GM19043 (cell line): Measurements from ENCODE around the gene RGP1.

ENCODE experiments used
- ATAC-seq: cut with Tn5 transposase; IDR thresholded peaks from one replicate; pipeline ENCODE4 v1.9.1; 2021; ENCODE audit warnings: low read depth; ENCODE audit not compliant: unreplicated experiment

The RGP1 gene

DNA sequence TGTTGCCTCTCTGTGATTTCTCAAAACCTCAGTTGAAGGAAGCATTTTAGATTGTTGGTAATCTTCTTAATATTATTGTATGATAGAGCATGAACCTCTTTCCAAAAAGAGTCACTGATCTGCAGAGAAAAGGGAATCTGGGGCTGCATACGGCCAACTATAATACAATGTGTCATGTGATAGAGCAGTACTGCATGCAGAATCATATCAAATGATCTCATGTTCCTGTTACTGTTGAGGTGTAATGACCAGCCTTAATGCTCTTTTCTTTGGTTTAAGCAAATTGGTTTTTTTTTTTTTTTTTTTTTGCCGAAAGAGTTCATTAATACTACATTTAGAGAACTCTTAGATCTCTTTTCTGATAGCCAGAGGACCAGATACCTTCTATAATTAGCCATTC, 17.9 kb downstream of the RGP1 start:
- ATAC-seq = no peak

GRCh38 chr9:35767458-35767857, 18.4 kb downstream of the RGP1 start:
- no peak for ATAC-seq

DNA sequence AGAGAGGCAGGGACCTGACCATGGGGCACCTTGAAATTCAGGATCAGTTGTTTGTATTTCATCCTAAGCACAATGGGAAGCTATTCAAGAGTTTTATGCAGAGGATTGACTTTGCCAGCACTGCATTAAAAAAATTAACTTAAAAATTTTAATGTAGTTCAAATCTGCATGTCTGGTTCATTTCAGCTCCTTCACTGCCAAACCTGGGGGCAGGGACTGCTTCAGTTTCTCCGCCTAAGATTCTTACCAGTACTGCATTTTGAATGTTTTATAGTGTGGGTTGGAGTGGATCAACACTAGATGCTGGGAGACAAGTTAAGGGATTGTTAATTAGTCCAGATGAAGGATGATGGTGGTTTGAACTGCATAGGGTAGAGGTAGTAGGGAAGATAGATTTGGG, 20.7 kb downstream of the RGP1 start:
- no peak for ATAC-seq

GRCh38 chr9:35771075-35771433, 22.0 kb downstream of the RGP1 start:
- no peak for ATAC-seq

- ATAC-seq = no peak
Observed at GRCh38 chr9:35771534-35771933, 22.4 kb downstream of the RGP1 start.

- ATAC-seq = no peak
Observed at GRCh38 chr9:35771943-35772342, 22.9 kb downstream of the RGP1 start.

DNA sequence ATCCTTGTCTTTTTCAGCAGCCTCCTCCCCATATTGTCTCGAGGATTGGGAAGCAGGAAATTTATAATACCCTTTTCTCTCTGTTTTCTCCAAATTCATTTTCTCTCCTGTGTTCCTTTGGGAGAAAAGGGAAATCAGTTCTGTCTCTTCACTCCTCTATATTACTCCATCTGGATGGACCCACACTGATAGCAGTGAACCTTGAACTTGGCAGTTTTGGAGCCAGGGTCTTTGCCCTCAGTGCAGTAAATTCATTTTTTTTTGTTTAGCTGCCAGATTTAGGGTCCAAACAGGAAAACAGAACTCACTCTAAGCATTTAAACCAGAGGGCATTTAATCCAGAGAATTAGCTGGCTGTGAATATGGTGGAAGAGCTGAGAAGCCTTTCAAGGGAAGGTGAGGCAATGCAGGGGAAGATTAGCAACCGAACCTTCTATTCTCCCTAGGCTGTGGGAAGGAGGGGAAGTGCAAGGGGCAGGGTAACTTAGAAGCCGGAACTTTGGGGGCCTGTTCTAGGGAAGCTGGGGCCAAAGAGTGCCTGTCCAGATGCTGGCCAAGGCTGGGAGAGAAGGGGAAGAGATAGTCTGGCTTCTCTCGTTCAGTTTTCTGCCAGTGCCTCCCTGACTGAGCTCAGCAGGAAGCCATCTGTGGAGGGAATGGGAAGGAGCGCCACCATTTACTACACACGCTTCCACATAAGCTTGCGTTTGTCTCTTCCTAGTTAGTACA, 26.0 kb downstream of the RGP1 start:
- ATAC-seq = no peak

DNA sequence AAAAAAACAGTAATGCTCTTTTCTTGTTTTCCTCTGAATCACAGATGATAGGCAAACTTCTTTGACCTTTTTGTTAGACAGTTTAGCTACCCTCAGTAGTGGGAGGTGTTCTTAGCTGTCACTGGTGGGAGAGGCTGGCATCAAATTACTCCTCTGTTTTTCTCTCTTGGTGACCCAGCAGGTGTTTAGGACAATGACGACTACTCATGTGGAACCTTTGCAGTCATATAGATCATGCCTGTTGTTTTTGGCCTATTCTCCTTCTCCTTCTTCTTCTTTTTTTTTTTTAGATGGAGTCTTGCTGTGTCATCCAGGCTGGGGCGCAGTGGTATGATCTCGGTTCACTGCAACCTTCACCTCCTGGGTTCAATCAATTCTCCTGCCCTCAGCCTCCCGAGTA, 26.9 kb downstream of the RGP1 start:
- ATAC-seq = no peak

- ATAC-seq = no peak
Observed at GRCh38 chr9:35778496-35778895, 29.4 kb downstream of the RGP1 start.

DNA sequence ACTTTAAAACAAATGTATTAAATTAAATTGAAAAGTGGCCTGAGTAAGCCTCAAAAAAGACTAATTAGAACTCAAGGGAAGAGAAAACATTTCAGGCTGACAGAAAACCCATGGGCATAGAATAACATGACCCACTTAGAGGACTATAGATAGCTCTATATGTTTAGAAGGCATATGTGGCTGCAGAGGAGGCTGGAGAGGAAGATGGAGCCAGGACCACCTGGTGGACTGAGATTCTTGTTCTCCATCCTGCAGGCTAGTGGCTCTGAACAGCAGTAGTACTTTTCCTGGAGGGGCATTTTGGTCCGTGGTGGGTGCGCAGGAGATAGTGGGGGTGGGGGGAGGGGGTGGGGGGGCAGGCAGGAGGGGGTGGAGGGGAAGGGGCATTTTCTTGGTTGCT, 32.0 kb downstream of the RGP1 start:
- ATAC-seq = no peak

DNA sequence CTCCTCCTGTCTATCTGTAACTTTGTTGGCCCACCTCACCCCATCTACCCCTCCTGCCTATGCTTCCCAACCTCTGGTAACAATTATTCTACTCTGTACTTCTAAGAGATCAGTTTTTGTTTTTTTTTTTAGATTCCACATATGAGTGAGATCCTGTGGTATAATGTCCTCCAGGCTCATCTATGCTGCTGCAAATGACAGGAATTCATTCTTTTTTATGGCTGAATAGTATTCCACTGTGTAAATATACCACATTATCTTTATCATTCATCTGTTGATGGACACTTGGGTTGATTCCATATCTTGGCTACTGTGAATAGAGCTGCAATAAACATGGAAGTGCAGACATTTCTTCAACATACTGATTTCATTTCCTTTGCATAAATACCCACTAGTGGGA, 34.3 kb downstream of the RGP1 start:
- no peak for ATAC-seq

GRCh38 chr9:35789541-35789940, 40.5 kb downstream of the RGP1 start:
- ATAC-seq = no peak

- no peak for ATAC-seq
Observed at GRCh38 chr9:35790025-35790384, 40.9 kb downstream of the RGP1 start.

GRCh38 chr9:35790385-35791296, 41.6 kb downstream of the RGP1 start:
- ATAC-seq = no peak

GRCh38 chr9:35791297-35791921, 42.3 kb downstream of the RGP1 start, which contains the start of gene NPR2:
Gene NPR2, plus strand, starts transcription at chr9:35791591. Its CDS starts 818 bp downstream, at chr9:35792409.
- ATAC-seq = no peak

DNA sequence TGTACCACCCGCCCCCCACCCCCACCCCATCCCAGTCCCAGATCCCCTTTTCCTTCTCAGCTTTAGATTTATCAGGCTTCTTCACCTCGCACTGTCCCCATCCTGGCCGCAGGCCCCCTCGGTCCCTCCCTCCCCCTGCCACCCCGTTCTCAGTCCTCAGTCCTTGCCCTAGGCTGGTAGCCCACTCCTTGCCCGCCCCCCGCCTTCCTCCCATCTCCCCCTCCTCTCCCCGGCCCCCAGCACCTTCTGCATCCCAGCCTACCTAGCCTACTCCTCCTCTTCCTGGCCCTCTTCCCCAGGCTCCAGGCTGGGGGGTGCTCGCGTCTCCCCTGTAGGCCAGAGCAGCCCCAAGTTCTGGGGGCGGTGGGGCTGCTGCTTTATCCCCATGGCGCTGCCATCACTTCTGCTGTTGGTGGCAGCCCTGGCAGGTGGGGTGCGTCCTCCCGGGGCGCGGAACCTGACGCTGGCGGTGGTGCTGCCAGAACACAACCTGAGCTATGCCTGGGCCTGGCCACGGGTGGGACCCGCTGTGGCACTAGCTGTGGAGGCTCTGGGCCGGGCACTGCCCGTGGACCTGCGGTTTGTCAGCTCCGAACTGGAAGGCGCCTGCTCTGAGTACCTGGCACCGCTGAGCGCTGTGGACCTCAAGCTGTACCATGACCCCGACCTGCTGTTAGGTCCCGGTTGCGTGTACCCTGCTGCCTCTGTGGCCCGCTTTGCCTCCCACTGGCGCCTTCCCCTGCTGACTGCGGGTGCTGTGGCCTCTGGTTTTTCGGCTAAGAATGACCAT, 43.1 kb downstream of the RGP1 start:
- ATAC-seq = no peak

DNA sequence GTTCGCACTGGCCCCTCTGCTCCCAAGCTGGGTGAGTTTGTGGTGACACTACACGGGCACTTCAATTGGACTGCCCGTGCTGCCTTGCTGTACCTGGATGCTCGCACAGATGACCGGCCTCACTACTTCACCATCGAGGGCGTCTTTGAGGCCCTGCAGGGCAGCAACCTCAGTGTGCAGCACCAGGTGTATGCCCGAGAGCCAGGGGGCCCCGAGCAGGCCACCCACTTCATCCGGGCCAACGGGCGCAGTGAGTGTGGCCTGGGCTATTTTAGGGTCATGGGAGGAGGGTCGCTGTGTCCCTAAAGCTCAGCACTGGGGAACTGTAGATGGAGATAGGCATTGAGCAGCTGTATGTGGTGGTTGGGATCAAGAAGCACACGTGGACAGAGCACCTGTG, 43.7 kb downstream of the RGP1 start:
- ATAC-seq = no peak

- no peak for ATAC-seq
Observed at GRCh38 chr9:35793461-35793860, 44.4 kb downstream of the RGP1 start.

DNA sequence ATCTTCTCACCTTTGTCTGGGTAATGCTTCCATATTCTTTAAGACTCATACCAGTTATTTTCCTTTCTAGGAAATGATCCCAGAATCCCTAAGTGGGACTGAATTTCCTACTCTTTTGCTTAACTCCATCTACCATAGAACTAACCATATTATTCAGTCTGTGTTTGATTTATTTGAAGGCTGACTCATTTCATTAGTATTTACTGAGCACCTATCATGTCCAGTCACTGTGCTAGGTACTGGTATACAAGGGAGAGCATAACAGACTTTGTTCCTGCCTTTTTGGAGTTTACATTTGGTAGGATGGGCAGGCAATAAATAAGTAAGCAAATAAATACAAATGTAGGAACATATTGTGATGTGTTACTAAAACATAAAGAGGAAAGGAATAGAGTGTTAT, 46.6 kb downstream of the RGP1 start:
- no peak for ATAC-seq

- ATAC-seq = no peak
Observed at GRCh38 chr9:35797311-35798109, 48.4 kb downstream of the RGP1 start.
